DOHH2 (cell line): ENCODE data around the gene NOL3.

Experiments
- H3F3A ChIP-seq: fragments of 200-600 bp; sonication (generic), shearing (Covaris generic); 2 replicates; pipeline ENCODE4 v1.6.0; 2016; ENCODE audit warnings: antibody characterized with exemption, mild to moderate bottlenecking; ENCODE audit not compliant: control insufficient read depth, insufficient read depth
- H3K27ac ChIP-seq: fragments of 200-600 bp; sonication (generic); 2 replicates; pipeline ENCODE4 v1.5.1; 2014; ENCODE audit warnings: low read depth, mild to moderate bottlenecking, low read length, moderate library complexity
- H3K27me3 ChIP-seq: fragments of 200-600 bp; sonication (generic); 2 replicates; pipeline ENCODE4 v1.6.1; 2014; ENCODE audit warnings: mild to moderate bottlenecking, low read length, mixed read lengths; ENCODE audit not compliant: control insufficient read depth
- H3K36me3 ChIP-seq: fragments of 200-600 bp; sonication (generic); 2 replicates; pipeline ENCODE4 v1.6.1; 2014; ENCODE audit warnings: mild to moderate bottlenecking, low read length, moderate library complexity, mixed read lengths; ENCODE audit not compliant: control insufficient read depth
- H3K4me1 ChIP-seq: fragments of 200-600 bp; sonication (generic); 2 replicates; pipeline ENCODE4 v1.6.1; 2014; ENCODE audit warnings: mild to moderate bottlenecking, low read length, mixed read lengths; ENCODE audit not compliant: control insufficient read depth
- H3K4me2 ChIP-seq: fragments of 200-600 bp; sonication (generic); 2 replicates; pipeline ENCODE4 v1.6.0; 2014; ENCODE audit warnings: mild to moderate bottlenecking, low read length, moderate library complexity
- H3K4me3 ChIP-seq: fragments of 200-600 bp; sonication (generic); 2 replicates; pipeline ENCODE4 v1.5.1; 2014; ENCODE audit warnings: mild to moderate bottlenecking, low read length, mixed read lengths
- H3K79me2 ChIP-seq: fragments of 200-600 bp; sonication (generic); 2 replicates; pipeline ENCODE4 v1.6.1; 2014; ENCODE audit warnings: mild to moderate bottlenecking, low read length, mixed read lengths; ENCODE audit not compliant: control insufficient read depth
- H3K9me2 ChIP-seq: fragments of 200-600 bp; sonication (generic); replicated peaks from 2 replicates; pipeline ENCODE4 v1.6.1; 2014; ENCODE audit warnings: mild to moderate bottlenecking, low read length, mixed read lengths; ENCODE audit not compliant: control insufficient read depth
- H3K9me3 ChIP-seq: fragments of 200-600 bp; sonication (generic); 2 replicates; pipeline ENCODE4 v1.6.1; 2014; ENCODE audit warnings: antibody characterized with exemption, low read length, mixed read lengths; ENCODE audit not compliant: control insufficient read depth, insufficient read depth
- H4K20me1 ChIP-seq: fragments of 200-600 bp; sonication (generic); 2 replicates; pipeline ENCODE4 v1.6.0; 2014; ENCODE audit warnings: low read depth, mild to moderate bottlenecking, antibody characterized with exemption, low read length, moderate library complexity; ENCODE audit not compliant: control insufficient read depth, insufficient read depth
- EZH2phosphoT487 ChIP-seq: fragments of 200-600 bp; sonication (generic); IDR thresholded peaks from 2 replicates; pipeline ENCODE4 v1.6.1; 2017; ENCODE audit warnings: borderline replicate concordance, mild to moderate bottlenecking, antibody characterized with exemption, low read length, moderate library complexity, mixed read lengths
- TF ChIP-seq, protein P1 (sequence below): fragments of 200-600 bp; sonication (generic); IDR thresholded peaks from one replicate; pipeline ENCODE4 v1.5.1; 2014; ENCODE audit warnings: antibody characterized with exemption, mild to moderate bottlenecking, low read depth, low read length; ENCODE audit not compliant: poor library complexity, severe bottlenecking

The NOL3 gene

DNA sequence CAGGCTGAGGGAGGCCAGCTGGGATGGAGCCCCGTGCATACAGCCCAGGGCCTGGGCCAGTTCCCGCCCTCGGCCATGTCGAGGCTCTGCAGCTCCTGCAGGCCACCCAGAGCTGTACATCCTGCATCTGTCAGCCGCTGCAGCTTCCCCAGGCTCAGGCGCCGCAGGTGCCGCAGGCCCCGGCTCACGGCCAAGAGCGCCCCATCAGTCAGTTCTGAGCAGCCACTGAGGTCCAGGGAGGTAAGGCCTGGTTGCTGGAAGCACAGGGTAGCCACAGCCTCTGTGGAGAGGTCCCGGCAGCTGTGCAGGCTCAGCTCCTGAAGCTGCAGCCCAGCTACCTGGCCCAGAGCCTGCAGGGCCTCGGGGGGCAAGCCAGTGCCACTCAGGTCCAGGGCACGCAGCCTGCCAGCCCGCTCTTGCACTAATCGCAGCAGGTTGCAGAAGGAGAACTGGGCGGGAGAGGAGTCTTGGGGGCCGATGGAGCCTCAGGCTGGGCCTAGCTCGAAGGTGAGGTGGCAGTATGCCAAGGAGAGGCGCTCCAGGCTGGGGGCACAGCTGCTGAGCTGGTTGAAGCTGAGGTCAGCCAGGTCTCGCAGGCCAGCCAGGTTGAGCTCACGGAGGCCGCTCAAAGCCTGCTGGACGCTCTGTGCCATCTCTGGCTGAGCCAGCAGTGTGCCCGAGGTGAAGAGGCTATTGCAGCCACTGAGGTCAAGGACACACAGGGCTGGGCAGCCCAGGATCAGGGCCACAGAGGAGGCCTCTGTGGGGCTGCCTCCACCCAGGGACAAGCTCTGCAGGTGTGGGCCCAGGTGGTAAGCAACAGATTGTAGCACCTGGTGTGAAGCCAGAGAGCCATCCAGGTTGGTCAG is 40.0 kb downstream of the NOL3 start:
- H3K9me3 ChIP-seq, result no peaks in the 10 kb centered on the region
- no peak overlapping the region for H3K4me3 ChIP-seq

DNA sequence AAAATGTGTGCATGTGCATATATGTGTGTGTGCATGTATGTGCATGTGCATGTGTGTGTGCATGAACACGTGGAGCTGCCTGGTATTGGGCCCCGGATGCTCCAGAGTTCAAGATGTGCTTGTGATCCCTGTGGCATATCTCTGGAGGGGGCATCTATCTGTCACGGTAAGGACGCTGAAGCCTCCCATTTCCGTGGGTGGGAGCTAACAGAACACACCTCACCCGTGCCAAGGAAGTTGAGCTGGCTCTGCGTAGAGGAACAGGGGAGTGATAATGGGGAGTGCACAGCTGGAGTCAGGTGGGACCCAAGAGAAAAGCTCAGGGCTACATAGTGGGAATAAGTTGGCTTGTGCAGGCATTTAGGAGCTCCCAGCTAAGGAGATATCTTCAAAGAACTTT is 41.3 kb downstream of the NOL3 start:
- H3K36me3 ChIP-seq, result no peaks in the 10 kb centered on the region
- no peaks in the 10 kb centered on the region for H3K9me3 ChIP-seq
- no peak overlapping the region for H3K27ac ChIP-seq
- no peaks in the 10 kb centered on the region for H4K20me1 ChIP-seq
- no peak overlapping the region for H3K4me3 ChIP-seq
- no peaks in the 10 kb centered on the region for H3F3A ChIP-seq
- no peaks in the 10 kb centered on the region for H3K79me2 ChIP-seq
- H3K4me1 ChIP-seq, result no peaks in the 10 kb centered on the region
- peaks cover 3% of the 10 kb centered on the region; the same call in 1 of the 2 replicates for H3K27me3 ChIP-seq
- no peak for TF ChIP-seq EZH2phosphoT487
- TF ChIP-seq, protein P1, sequence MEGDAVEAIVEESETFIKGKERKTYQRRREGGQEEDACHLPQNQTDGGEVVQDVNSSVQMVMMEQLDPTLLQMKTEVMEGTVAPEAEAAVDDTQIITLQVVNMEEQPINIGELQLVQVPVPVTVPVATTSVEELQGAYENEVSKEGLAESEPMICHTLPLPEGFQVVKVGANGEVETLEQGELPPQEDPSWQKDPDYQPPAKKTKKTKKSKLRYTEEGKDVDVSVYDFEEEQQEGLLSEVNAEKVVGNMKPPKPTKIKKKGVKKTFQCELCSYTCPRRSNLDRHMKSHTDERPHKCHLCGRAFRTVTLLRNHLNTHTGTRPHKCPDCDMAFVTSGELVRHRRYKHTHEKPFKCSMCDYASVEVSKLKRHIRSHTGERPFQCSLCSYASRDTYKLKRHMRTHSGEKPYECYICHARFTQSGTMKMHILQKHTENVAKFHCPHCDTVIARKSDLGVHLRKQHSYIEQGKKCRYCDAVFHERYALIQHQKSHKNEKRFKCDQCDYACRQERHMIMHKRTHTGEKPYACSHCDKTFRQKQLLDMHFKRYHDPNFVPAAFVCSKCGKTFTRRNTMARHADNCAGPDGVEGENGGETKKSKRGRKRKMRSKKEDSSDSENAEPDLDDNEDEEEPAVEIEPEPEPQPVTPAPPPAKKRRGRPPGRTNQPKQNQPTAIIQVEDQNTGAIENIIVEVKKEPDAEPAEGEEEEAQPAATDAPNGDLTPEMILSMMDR, result no peak
- no peak overlapping the region for H3K4me2 ChIP-seq
- no peaks in the 10 kb centered on the region for H3K9me2 ChIP-seq

More for the DNA sequence above, 40.0 kb downstream of the NOL3 start:
- Histone ChIP-seq H3K4me2 (no peak overlapping the region), H3K27ac (no peak overlapping the region), H3K79me2 (no peaks in the 10 kb centered on the region), H4K20me1 (no peaks in the 10 kb centered on the region), H3K27me3 (peaks cover 3% of the 10 kb centered on the region; the same call in 1 of the 2 replicates), H3F3A (no peaks in the 10 kb centered on the region), H3K9me2 (no peaks in the 10 kb centered on the region), H3K4me1 (no peaks in the 10 kb centered on the region), H3K36me3 (no peaks in the 10 kb centered on the region)
- TF ChIP-seq EZH2phosphoT487, result no peak
- TF ChIP-seq, protein P1, result no peak

DNA sequence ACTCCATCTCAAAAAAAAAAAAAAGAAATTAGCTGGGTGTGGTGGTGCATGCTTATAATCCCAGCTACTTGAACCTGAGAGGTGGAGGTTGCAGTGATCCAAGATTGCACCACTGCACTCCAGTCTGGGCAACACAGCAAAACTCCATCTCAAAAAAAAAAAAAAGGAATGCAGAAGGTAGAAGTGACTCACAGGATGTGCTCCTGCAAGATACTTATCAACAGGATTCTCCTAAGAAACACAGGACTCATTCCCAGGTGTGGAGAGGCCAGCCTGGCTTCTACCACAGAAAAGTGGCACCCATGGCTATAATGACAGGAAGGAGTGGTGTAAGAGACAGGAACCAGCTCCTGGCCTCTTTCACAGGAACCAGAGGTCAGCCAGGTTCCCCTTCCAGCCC is 42.4 kb downstream of the NOL3 start:
- H3K27me3 ChIP-seq, result peaks cover 3% of the 10 kb centered on the region; the same call in 1 of the 2 replicates
- no peaks in the 10 kb centered on the region for H3K79me2 ChIP-seq
- H4K20me1 ChIP-seq, result no peaks in the 10 kb centered on the region
- no peaks in the 10 kb centered on the region for H3K36me3 ChIP-seq
- H3K4me2 ChIP-seq, result no peak overlapping the region
- H3K4me1 ChIP-seq, result no peaks in the 10 kb centered on the region
- H3K4me3 ChIP-seq, result no peak overlapping the region
- no peaks in the 10 kb centered on the region for H3K9me2 ChIP-seq
- no peaks in the 10 kb centered on the region for H3F3A ChIP-seq
- H3K9me3 ChIP-seq, result no peaks in the 10 kb centered on the region
- no peak overlapping the region for H3K27ac ChIP-seq
- TF ChIP-seq EZH2phosphoT487, result no peak
- TF ChIP-seq, protein P1, result no peak
